GM21786 (cell line): ENCODE results near the gene ALDH1A3.

Experiments used
- ATAC-seq: cut with Tn5 transposase; IDR thresholded peaks from one replicate; pipeline ENCODE4 v1.9.1; 2021; ENCODE audit not compliant: unreplicated experiment

Gene ALDH1A3

GRCh38 chr15:100880897-100881242 lies 1.2 kb downstream of the ALDH1A3 start:
- ATAC-seq: no peak

GRCh38 chr15:100881573-100882336 lies 2.1 kb downstream of the ALDH1A3 start:
- no peak for ATAC-seq

GRCh38 chr15:100885116-100885515 lies 5.5 kb downstream of the ALDH1A3 start:
- no peak for ATAC-seq

GRCh38 chr15:100885811-100886210 lies 6.2 kb downstream of the ALDH1A3 start:
- ATAC-seq: no peak

- ATAC-seq: no peak
These were observed 7.7 kb downstream of the ALDH1A3 start for GRCh38 chr15:100887211-100887913.

GRCh38 chr15:100889385-100890050 lies 9.9 kb downstream of the ALDH1A3 start:
- no peak for ATAC-seq

- no peak for ATAC-seq
These were observed 10.6 kb downstream of the ALDH1A3 start for GRCh38 chr15:100890051-100890720.

- ATAC-seq: no peak
These were observed 11.2 kb downstream of the ALDH1A3 start for GRCh38 chr15:100890850-100891249.

- no peak for ATAC-seq
These were observed 11.8 kb downstream of the ALDH1A3 start for GRCh38 chr15:100891307-100892012.

- ATAC-seq: no peak
These were observed 12.4 kb downstream of the ALDH1A3 start for GRCh38 chr15:100892013-100892355.

- no peak for ATAC-seq
These were observed 13.8 kb downstream of the ALDH1A3 start for GRCh38 chr15:100893261-100893963.

- ATAC-seq: no peak
These were observed 14.3 kb downstream of the ALDH1A3 start for GRCh38 chr15:100893964-100894295.

- no peak for ATAC-seq
These were observed 16.1 kb downstream of the ALDH1A3 start for GRCh38 chr15:100895721-100896120.

GRCh38 chr15:100897221-100898151 lies 17.9 kb downstream of the ALDH1A3 start:
- no peak for ATAC-seq

- no peak for ATAC-seq
These were observed 18.5 kb downstream of the ALDH1A3 start for GRCh38 chr15:100898152-100898490.

GRCh38 chr15:100898661-100899462 lies 19.2 kb downstream of the ALDH1A3 start:
- no peak for ATAC-seq

GRCh38 chr15:100899601-100900000 lies 20.0 kb downstream of the ALDH1A3 start:
- no peak for ATAC-seq

- ATAC-seq: no peak
These were observed 20.6 kb downstream of the ALDH1A3 start for GRCh38 chr15:100900136-100900794.
